CD14-positive monocyte (primary cell): ENCODE measurements around the gene CCDC70. TPM values are rescaled to one million over a fixed set of nuclear protein-coding genes. Genes with fewer than 3 reads are reported as not detected.

Experiments used
- DNase-seq, 3 donors: peaks; one replicate each; pipeline ENCODE4 v3.0.0-alpha.2; 2011 to 2022
- H2AFZ ChIP-seq: 2 replicates; pipeline ENCODE4 v1.6.0; 2012; ENCODE audit warnings: mild to moderate bottlenecking, low read depth, low read length, inconsistent platforms; ENCODE audit not compliant: insufficient read depth, poor library complexity, severe bottlenecking
- H3K27ac ChIP-seq, 2 donors: 1 replicate in 1 of 2; 2 replicates in 1 of 2; pipeline ENCODE4 v1.5.1; 2012 to 2013; ENCODE audit warnings: low read length in 2 of 2, control low read depth in 1 of 2, inconsistent platforms in 1 of 2, low read depth in 1 of 2, mild to moderate bottlenecking in 1 of 2
- H3K27me3 ChIP-seq, 2 donors: one replicate each; pipeline versions ENCODE4 v1.6.0 to v1.6.1; 2011 to 2013; ENCODE audit warnings: low read length in 2 of 2; ENCODE audit not compliant: control insufficient read depth in 2 of 2, insufficient read depth in 2 of 2
- H3K36me3 ChIP-seq, 2 donors: replicated peaks in 1 of 2; 1 replicate in 1 of 2; 2 replicates in 1 of 2; pipeline versions ENCODE4 v1.5.1 to v1.6.1; 2012 to 2013; ENCODE audit warnings: low read length in 2 of 2, control low read depth in 1 of 2, inconsistent platforms in 1 of 2, mild to moderate bottlenecking in 1 of 2; ENCODE audit not compliant: insufficient read depth in 2 of 2, control insufficient read depth in 1 of 2
- H3K4me1 ChIP-seq, 2 donors: 1 replicate in 1 of 2; 2 replicates in 1 of 2; pipeline versions ENCODE4 v1.5.1 to v1.6.1; 2012 to 2013; ENCODE audit warnings: low read length in 2 of 2, control low read depth in 1 of 2, inconsistent platforms in 1 of 2, mild to moderate bottlenecking in 1 of 2, moderate library complexity in 1 of 2; ENCODE audit not compliant: insufficient read depth in 2 of 2, control insufficient read depth in 1 of 2
- H3K4me2 ChIP-seq: replicated peaks from 2 replicates; pipeline ENCODE3; 2012; ENCODE audit warnings: low read length, moderate library complexity, mild to moderate bottlenecking; ENCODE audit not compliant: poor library complexity, severe bottlenecking; ENCODE audit errors: extremely low read depth
- H3K4me3 ChIP-seq, 3 experiments: fragments of 200-600 bp in 1 of 3; sonication (generic) in 1 of 3; replicated peaks in 1 of 3; 1 replicate in 2 of 3; 2 replicates in 1 of 3; pipeline ENCODE4 v1.5.1; 2011 to 2013; ENCODE audit warnings: low read length in 3 of 3, mild to moderate bottlenecking in 3 of 3, control low read depth in 2 of 3, low read depth in 2 of 3, inconsistent platforms in 1 of 3, moderate library complexity in 1 of 3
- H3K79me2 ChIP-seq: 2 replicates; pipeline ENCODE4 v1.6.0; 2012; ENCODE audit warnings: mild to moderate bottlenecking, control low read depth, inconsistent platforms, low read length, moderate library complexity; ENCODE audit not compliant: insufficient read depth
- H3K9ac ChIP-seq: 2 replicates; pipeline ENCODE4 v1.6.0; 2017; ENCODE audit warnings: low read length, mild to moderate bottlenecking; ENCODE audit not compliant: insufficient read depth, poor library complexity, severe bottlenecking
- H3K9me3 ChIP-seq, 2 donors: replicated peaks in 1 of 2; 1 replicate in 1 of 2; 2 replicates in 1 of 2; pipeline versions ENCODE4 v1.5.1 to v1.6.1; 2012 to 2013; ENCODE audit warnings: low read length in 2 of 2, control low read depth in 1 of 2; ENCODE audit not compliant: control insufficient read depth in 1 of 2, insufficient read depth in 1 of 2
- H4K20me1 ChIP-seq: 2 replicates; pipeline ENCODE4 v1.6.0; 2012; ENCODE audit warnings: mild to moderate bottlenecking, low read length, control low read depth, moderate library complexity; ENCODE audit not compliant: insufficient read depth
- H3K27ac Mint-ChIP-seq, 7 donors: one replicate each; pipeline ENCODE4 v1.8.0; 2020; ENCODE audit warnings: mild to moderate bottlenecking in 7 of 7, mixed read lengths in 7 of 7, moderate library complexity in 6 of 7, inconsistent platforms in 2 of 7
- H3K27me3 Mint-ChIP-seq, 3 donors: one replicate each; pipeline ENCODE4 v1.8.0; 2021 to 2022; ENCODE audit warnings: low read depth in 3 of 3, mild to moderate bottlenecking in 3 of 3, mixed read lengths in 3 of 3, moderate library complexity in 3 of 3, inconsistent platforms in 1 of 3
- H3K36me3 Mint-ChIP-seq, 2 donors: one replicate each; pipeline ENCODE4 v1.8.0; 2020; ENCODE audit warnings: mixed read lengths in 2 of 2, inconsistent platforms in 1 of 2, mild to moderate bottlenecking in 1 of 2
- H3K4me1 Mint-ChIP-seq: one replicate; pipeline ENCODE4 v1.8.0; 2020; ENCODE audit warnings: mild to moderate bottlenecking, mixed read lengths
- H3K4me3 Mint-ChIP-seq, 2 donors: one replicate each; pipeline ENCODE4 v1.8.0; 2020; ENCODE audit warnings: mild to moderate bottlenecking in 2 of 2, mixed read lengths in 2 of 2, moderate library complexity in 1 of 2
- H3K9me3 Mint-ChIP-seq, 7 donors: one replicate each; pipeline ENCODE4 v1.8.0; 2020 to 2022; ENCODE audit warnings: mixed read lengths in 7 of 7, mild to moderate bottlenecking in 6 of 7, moderate library complexity in 6 of 7, inconsistent platforms in 2 of 7
- CTCF ChIP-seq: fragments of 200-600 bp; IDR thresholded peaks from one replicate; pipeline ENCODE4 v1.8.0; 2022; ENCODE audit warnings: antibody characterized with exemption, mild to moderate bottlenecking
- WGBS: methylation state at CpG from one replicate; pipeline ENCODE4 v1.1.5; 2013; ENCODE audit warnings: missing lambda C conversion rate; ENCODE audit not compliant: insufficient coverage; 5-methylcytosine and 5-hydroxymethylcytosine counted together
- intact Hi-C, 2 donors: fragments of 100-400 bp; cut with micrococcal nuclease; formaldehyde crosslinking; loops; one replicate each; pipeline versions ENCODE4 v1.15.0 to v1.15.1; 2023
- polyA plus RNA-seq, 3 donors: library from polyadenylated mRNA; depleted of rRNA in 1 of 3; unstranded in 2 of 3; stranded (reverse) in 1 of 3; fragments of 300-500 nt in 2 of 3; fragments of >200 nt in 1 of 3; fragmentation: Illumina TruSeq in 2 of 3; gene quantifications; 1 replicate in 2 of 3; 2 replicates in 1 of 3; pipeline ENCODE4 v1.2.3, GENCODE V29; 2012 to 2021

CCDC70 gene
- polyA plus RNA-seq, 3 donors: not detected

DNA sequence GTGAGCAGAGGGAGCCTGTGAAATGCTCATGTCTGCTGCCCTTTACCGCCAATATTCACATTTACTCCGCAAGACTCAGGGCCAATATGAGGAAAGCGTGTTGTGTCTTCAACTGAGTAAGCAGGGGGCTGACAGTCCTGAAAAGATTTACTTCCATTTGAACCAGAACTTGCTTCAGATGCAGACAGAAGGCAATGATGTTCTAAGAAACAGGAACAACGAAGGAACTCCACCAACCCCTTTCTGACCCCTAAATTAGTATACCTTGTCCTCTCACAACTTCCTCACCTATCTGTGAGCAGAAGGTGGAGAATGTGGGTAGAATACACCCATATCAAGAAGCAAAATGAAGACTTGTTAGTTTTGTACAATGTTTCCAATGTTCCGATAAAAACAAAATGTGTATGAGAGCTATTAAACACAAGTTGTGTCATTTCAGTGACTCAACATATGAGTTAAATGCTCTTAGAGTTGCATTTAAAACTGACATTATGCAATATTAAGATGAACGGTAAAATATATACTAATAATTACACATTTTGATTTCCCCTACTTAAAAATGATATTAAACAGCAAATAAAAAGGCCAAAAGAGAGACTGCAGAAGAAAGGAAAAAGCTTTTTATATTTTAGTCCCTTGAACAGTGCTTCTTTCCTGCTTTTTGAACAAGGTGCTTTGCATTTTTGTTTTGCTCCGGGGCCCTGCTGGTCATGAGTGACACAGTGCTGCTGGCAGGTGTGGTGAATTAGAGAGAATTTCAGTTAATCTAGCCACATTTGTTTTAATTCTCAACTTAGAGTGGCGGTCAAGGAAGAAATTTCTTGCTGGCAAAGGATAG lies 32.8 kb upstream of the CCDC70 start:
- Mint-ChIP-seq H3K9me3 (no peaks in the 10 kb centered on the region), H3K27ac (peak overlapping the region; percentile 90 to 98 (median 96)), H3K4me3 (peak overlapping the region; percentile 7 to 64), H3K4me1 (peaks cover 87% of the 10 kb centered on the region), H3K27me3 (no peaks in the 10 kb centered on the region), H3K36me3 (no peaks in the 10 kb centered on the region)
- H3K27ac ChIP-seq: peak overlapping the region; percentile 78 to 83
- H3K4me2 ChIP-seq: peak overlapping the region; percentile 33
- intact Hi-C loops: loop anchor here in 1 of 2 donors (10.0 kb wide), 1 partner anchor 186 kb away; the partner anchor contains the start of genes ALG11 and ATP7B
- H3K79me2 ChIP-seq: no peaks in the 10 kb centered on the region
- peaks cover 74 to 78% of the 10 kb centered on the region in 2 donors for H3K4me1 ChIP-seq
- H2AFZ ChIP-seq: peak overlapping the region; percentile 3
- H3K4me3 ChIP-seq: peak overlapping the region in 1 of 3 experiments; percentile 20
- no CpG with 5 or more reads among the region's 8 CpGs for WGBS
- no peaks in the 10 kb centered on the region for H3K27me3 ChIP-seq
- no peaks in the 10 kb centered on the region for H4K20me1 ChIP-seq
- peak; percentile 43 to 79 (median 69) for DNase-seq
- H3K36me3 ChIP-seq: no peaks in the 10 kb centered on the region
- H3K9ac ChIP-seq: peak overlapping the region; percentile 22
- no peak for TF ChIP-seq CTCF
- no peaks in the 10 kb centered on the region for H3K9me3 ChIP-seq

DNA sequence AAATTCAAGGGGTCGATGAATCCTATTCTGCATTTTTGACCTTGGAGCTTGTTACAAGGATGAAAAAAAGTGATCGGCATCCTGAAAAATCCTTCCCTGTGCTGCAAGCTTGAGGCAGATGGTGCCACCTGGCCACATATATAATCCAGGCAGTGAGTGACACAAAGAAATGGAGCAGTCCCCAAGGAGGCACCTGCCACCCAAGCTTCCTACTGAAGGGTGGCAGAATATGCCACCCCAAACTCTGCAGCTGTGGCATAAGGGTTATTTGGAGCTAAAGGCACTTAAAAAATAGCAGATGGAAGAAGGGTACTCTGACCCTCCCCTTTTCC lies 32.2 kb upstream of the CCDC70 start:
- H3K36me3 ChIP-seq: no peaks in the 10 kb centered on the region
- H3K27me3 ChIP-seq: no peaks in the 10 kb centered on the region
- H3K4me1 ChIP-seq: peaks cover 73 to 78% of the 10 kb centered on the region in 2 donors
- H3K4me1 Mint-ChIP-seq: peaks cover 87% of the 10 kb centered on the region
- 92% methylated on average over 2 of the region's 2 CpGs for WGBS
- H3K4me3 ChIP-seq: peak overlapping the region in 1 of 3 experiments; percentile 20
- H3K9me3 Mint-ChIP-seq: no peaks in the 10 kb centered on the region
- no peak overlapping the region for H3K4me3 Mint-ChIP-seq
- peak overlapping the region; percentile 46 to 83 for H3K27ac ChIP-seq
- intact Hi-C loops: loop anchor here in 1 of 2 donors (10.0 kb wide), 1 partner anchor 185 kb away; the partner anchor contains the start of genes ALG11 and ATP7B
- H3K36me3 Mint-ChIP-seq: no peaks in the 10 kb centered on the region
- TF ChIP-seq CTCF: no peak
- no peaks in the 10 kb centered on the region for H3K27me3 Mint-ChIP-seq
- peak overlapping the region; percentile 33 for H3K4me2 ChIP-seq
- H3K9me3 ChIP-seq: no peaks in the 10 kb centered on the region
- H3K27ac Mint-ChIP-seq: peak overlapping the region; percentile 90 to 98 (median 96)
- DNase-seq: no peak
- H3K79me2 ChIP-seq: no peaks in the 10 kb centered on the region
- no peaks in the 10 kb centered on the region for H4K20me1 ChIP-seq
- H3K9ac ChIP-seq: no peak overlapping the region
- H2AFZ ChIP-seq: no peak overlapping the region
